K562 (cell line): ENCODE data around the gene CFAP206. TPM values are rescaled to one million over a fixed set of nuclear protein-coding genes. Genes with fewer than 3 reads are reported as not detected.
A peak's percentile ranks its signal among the peaks of the same experiment; 100 is the strongest.

Experiments used
- ATF6 ChIP-seq: sonication (generic); formaldehyde crosslinking; IDR thresholded peaks from 2 replicates; pipeline ENCODE4 v1.4.0; 2020; ENCODE audit warnings: mild to moderate bottlenecking, missing genetic modification reagents
- CCNT2 ChIP-seq: IDR thresholded peaks from 2 replicates; pipeline ENCODE4 v1.6.1; 2011; ENCODE audit warnings: borderline replicate concordance, low read depth, mild to moderate bottlenecking, moderate library complexity, mixed read lengths, low read length; ENCODE audit not compliant: insufficient read length; ENCODE audit errors: extremely low read depth
- ESRRA ChIP-seq: fragments of 450-650 bp; IDR thresholded peaks from 2 replicates; pipeline ENCODE4 v1.6.1; 2014; ENCODE audit warnings: low read depth, mild to moderate bottlenecking, moderate library complexity, borderline replicate concordance
- FOXK2 ChIP-seq, 2 experiments: fragments of 450-650 bp; IDR thresholded peaks in 1 of 2; conservative IDR thresholded peaks in 1 of 2; 2 replicates each; pipeline ENCODE4 v1.6.1; 2016; ENCODE audit warnings: low read depth in 2 of 2, mild to moderate bottlenecking in 1 of 2
- FOXO4 ChIP-seq: fragments of 450-650 bp; formaldehyde crosslinking; IDR thresholded peaks from 2 replicates; pipeline ENCODE4 v1.4.0; 2020; ENCODE audit warnings: mild to moderate bottlenecking, moderate library complexity
- FOXP1 ChIP-seq: sonication (generic); formaldehyde crosslinking; IDR thresholded peaks from 2 replicates; pipeline ENCODE4 v1.8.0; 2022; ENCODE audit warnings: mild to moderate bottlenecking, missing genetic modification reagents
- GTF2F1 ChIP-seq: IDR thresholded peaks from 2 replicates; pipeline ENCODE4 v1.6.1; 2011; ENCODE audit warnings: low read depth, low read length, improper control_type of control experiment
- HES1 ChIP-seq: fragments of 450-650 bp; IDR thresholded peaks from 2 replicates; pipeline ENCODE4 v1.6.1; 2016; ENCODE audit warnings: low read depth, mild to moderate bottlenecking, moderate library complexity
- LEF1 ChIP-seq: fragments of 450-650 bp; IDR thresholded peaks from 2 replicates; pipeline ENCODE4 v1.6.1; 2016; ENCODE audit warnings: mild to moderate bottlenecking
- MEIS2 ChIP-seq: fragments of 450-650 bp; IDR thresholded peaks from 2 replicates; pipeline ENCODE4 v1.6.1; 2014; ENCODE audit warnings: mild to moderate bottlenecking; ENCODE audit not compliant: partially characterized antibody
- MTA2 ChIP-seq: fragments of 450-650 bp; IDR thresholded peaks from 2 replicates; pipeline ENCODE4 v1.6.1; 2016; ENCODE audit warnings: low read depth
- PTRF ChIP-seq: fragments of 450-650 bp; IDR thresholded peaks from 2 replicates; pipeline ENCODE4 v1.6.1; 2016; ENCODE audit warnings: mild to moderate bottlenecking, missing genetic modification characterization, missing compliant biosample characterization
- RCOR1 ChIP-seq, 2 experiments: IDR thresholded peaks; 2 replicates each; pipeline ENCODE4 v1.6.1; 2012; ENCODE audit warnings: low read depth in 2 of 2, low read length in 2 of 2, borderline replicate concordance in 1 of 2, improper control_type of control experiment in 1 of 2
- SMAD4 ChIP-seq: fragments of 250-450 bp; sonication (Bioruptor Pico); conservative IDR thresholded peaks from 2 replicates; pipeline ENCODE4 v1.8.0; 2021; ENCODE audit warnings: inconsistent platforms, mild to moderate bottlenecking, moderate library complexity
- SOX6 ChIP-seq: fragments of 450-650 bp; IDR thresholded peaks from 2 replicates; pipeline ENCODE4 v1.6.1; 2014; ENCODE audit warnings: mild to moderate bottlenecking
- SPI1 ChIP-seq: IDR thresholded peaks from 2 replicates; pipeline ENCODE4 v1.6.1; 2011; ENCODE audit warnings: low read depth, low read length, control low read depth, borderline replicate concordance
- SRSF1 ChIP-seq: fragments of 200-400 bp; formaldehyde crosslinking; IDR thresholded peaks from 2 replicates; pipeline ENCODE4 v1.6.1; 2017; ENCODE audit warnings: mild to moderate bottlenecking, low read depth, low read length, moderate library complexity
- ZNF165 ChIP-seq: fragments of 250-450 bp; sonication (Bioruptor Pico); IDR thresholded peaks from 2 replicates; pipeline ENCODE4 v1.4.0; 2020; ENCODE audit warnings: borderline replicate concordance
- ZNF668 ChIP-seq: fragments of 250-450 bp; sonication (Bioruptor Pico); IDR thresholded peaks from 2 replicates; pipeline ENCODE4 v1.8.0; 2022; ENCODE audit warnings: mild to moderate bottlenecking, inconsistent platforms
- ZNF740 ChIP-seq, 3 experiments: fragments of 200-800 bp in 1 of 3; sonication (Bioruptor generic) in 1 of 3; sonication (generic) in 1 of 3; formaldehyde crosslinking in 1 of 3; IDR thresholded peaks; 2 replicates each; pipeline versions ENCODE4 v1.6.1 to v1.8.0; 2016 to 2022; ENCODE audit warnings: mild to moderate bottlenecking in 2 of 3, missing compliant biosample characterization in 2 of 3, missing genetic modification characterization in 2 of 3, missing genetic modification reagents in 1 of 3
- ZNF76 ChIP-seq: fragments of 250-450 bp; sonication (Bioruptor Pico); IDR thresholded peaks from 2 replicates; pipeline ENCODE4 v1.4.0; 2020; ENCODE audit warnings: mild to moderate bottlenecking, moderate library complexity, borderline replicate concordance
- polyA plus RNA-seq, 8 experiments: library from polyadenylated mRNA; depleted of rRNA in 4 of 8; stranded (reverse) in 5 of 8; unstranded in 3 of 8; fragments of >200 nt; fragmentation: Nextera tagmentation in 2 of 8; fragmentation: Illumina TruSeq in 1 of 8; extraction: Ambion mirVana in 2 of 8; extraction: Trizol in 1 of 8; gene quantifications; 2 replicates each; pipeline versions ENCODE4 v1.2.1 to v1.2.3, GENCODE V29; 2011 to 2014; ENCODE audit warnings: inconsistent platforms in 1 of 8, missing spikeins in 1 of 8
- total RNA-seq, 7 experiments: library from RNA; depleted of rRNA in 6 of 7; stranded (reverse); fragments of >200 nt in 6 of 7; fragmentation: Illumina TruSeq in 2 of 7; extraction: Trizol in 2 of 7; gene quantifications; 2 replicates each; pipeline versions ENCODE4 v1.2.1 to v1.2.3, GENCODE V29; 2011 to 2021; ENCODE audit warnings: low replicate concordance in 1 of 7

CFAP206 gene
- total and polyA plus RNA-seq, 9 of the 15 experiments (the other 6 are each of a cell fraction or from before 2014, with no cell fraction given), result 0.06 to 0.33 (median 0.18) TPM; not detected in 2

- peak in 1 of 2 experiments; percentile 88; a peak in 2 of 4 replicates for TF ChIP-seq RCOR1 (IDR thresholded peaks at IDR 0.05; ENCODE audit: borderline replicate concordance in 1 of 2, low read depth in 2 of 2, low read length in 2 of 2)
- no peak for TF ChIP-seq PTRF (tag)
- no peak for TF ChIP-seq GTF2F1
- no peak for TF ChIP-seq SRSF1
- TF ChIP-seq ATF6 (CRISPR knock-in tag), result no peak
- TF ChIP-seq ZNF76 (CRISPR knock-in tag), result no peak
- peak; percentile 85 for TF ChIP-seq ZNF740 (CRISPR knock-in tag; IDR thresholded peaks at IDR 0.05)
- no peak for TF ChIP-seq ZNF740 (tag; IDR thresholded peaks at IDR 0.05)
- TF ChIP-seq FOXO4 (CRISPR knock-in tag), result no peak
- no peak for TF ChIP-seq SMAD4 (CRISPR knock-in tag)
- TF ChIP-seq ESRRA, result no peak
- TF ChIP-seq SPI1, result 0 out of 2 replicates have a peak, but pooled peaks have one; percentile 12
- no peak for TF ChIP-seq FOXK2 (conservative IDR thresholded peaks at IDR 0.05 in 1 of 2, IDR thresholded peaks at IDR 0.05 in 1 of 2; ENCODE audit: low read depth in 2 of 2)
- no peak for TF ChIP-seq CCNT2
- peak; percentile 53 for TF ChIP-seq MEIS2
- TF ChIP-seq FOXP1 (CRISPR knock-in tag), result no peak
- no peak for TF ChIP-seq LEF1
- TF ChIP-seq MTA2, result no peak
- TF ChIP-seq ZNF668 (CRISPR knock-in tag), result no peak
- no peak for TF ChIP-seq HES1
- no peak for TF ChIP-seq ZNF165 (CRISPR knock-in tag)
- TF ChIP-seq SOX6, result no peak
These were observed 28.7 kb downstream of the CFAP206 start (continued) for GRCh38 chr6:87436435-87436834.
